CD14-positive monocyte (primary cell): ENCODE results near the gene USP31. TPM values are rescaled to one million over a fixed set of nuclear protein-coding genes. Genes with fewer than 3 reads are reported as not detected.

ENCODE experiments used
- DNase-seq, 3 donors: peaks; one replicate each; pipeline ENCODE4 v3.0.0-alpha.2; 2011 to 2022
- H2AFZ ChIP-seq: 2 replicates; pipeline ENCODE4 v1.6.0; 2012; ENCODE audit warnings: mild to moderate bottlenecking, low read depth, low read length, inconsistent platforms; ENCODE audit not compliant: insufficient read depth, poor library complexity, severe bottlenecking
- H3K27ac ChIP-seq, 2 donors: 1 replicate in 1 of 2; 2 replicates in 1 of 2; pipeline ENCODE4 v1.5.1; 2012 to 2013; ENCODE audit warnings: low read length in 2 of 2, control low read depth in 1 of 2, inconsistent platforms in 1 of 2, low read depth in 1 of 2, mild to moderate bottlenecking in 1 of 2
- H3K27me3 ChIP-seq, 2 donors: one replicate each; pipeline versions ENCODE4 v1.6.0 to v1.6.1; 2011 to 2013; ENCODE audit warnings: low read length in 2 of 2; ENCODE audit not compliant: control insufficient read depth in 2 of 2, insufficient read depth in 2 of 2
- H3K36me3 ChIP-seq, 2 donors: replicated peaks in 1 of 2; 1 replicate in 1 of 2; 2 replicates in 1 of 2; pipeline versions ENCODE4 v1.5.1 to v1.6.1; 2012 to 2013; ENCODE audit warnings: low read length in 2 of 2, control low read depth in 1 of 2, inconsistent platforms in 1 of 2, mild to moderate bottlenecking in 1 of 2; ENCODE audit not compliant: insufficient read depth in 2 of 2, control insufficient read depth in 1 of 2
- H3K4me1 ChIP-seq, 2 donors: 1 replicate in 1 of 2; 2 replicates in 1 of 2; pipeline versions ENCODE4 v1.5.1 to v1.6.1; 2012 to 2013; ENCODE audit warnings: low read length in 2 of 2, control low read depth in 1 of 2, inconsistent platforms in 1 of 2, mild to moderate bottlenecking in 1 of 2, moderate library complexity in 1 of 2; ENCODE audit not compliant: insufficient read depth in 2 of 2, control insufficient read depth in 1 of 2
- H3K4me2 ChIP-seq: replicated peaks from 2 replicates; pipeline ENCODE3; 2012; ENCODE audit warnings: low read length, moderate library complexity, mild to moderate bottlenecking; ENCODE audit not compliant: poor library complexity, severe bottlenecking; ENCODE audit errors: extremely low read depth
- H3K4me3 ChIP-seq, 3 experiments: fragments of 200-600 bp in 1 of 3; sonication (generic) in 1 of 3; replicated peaks in 1 of 3; 1 replicate in 2 of 3; 2 replicates in 1 of 3; pipeline ENCODE4 v1.5.1; 2011 to 2013; ENCODE audit warnings: low read length in 3 of 3, mild to moderate bottlenecking in 3 of 3, control low read depth in 2 of 3, low read depth in 2 of 3, inconsistent platforms in 1 of 3, moderate library complexity in 1 of 3
- H3K79me2 ChIP-seq: 2 replicates; pipeline ENCODE4 v1.6.0; 2012; ENCODE audit warnings: mild to moderate bottlenecking, control low read depth, inconsistent platforms, low read length, moderate library complexity; ENCODE audit not compliant: insufficient read depth
- H3K9ac ChIP-seq: 2 replicates; pipeline ENCODE4 v1.6.0; 2017; ENCODE audit warnings: low read length, mild to moderate bottlenecking; ENCODE audit not compliant: insufficient read depth, poor library complexity, severe bottlenecking
- H3K9me3 ChIP-seq, 2 donors: replicated peaks in 1 of 2; 1 replicate in 1 of 2; 2 replicates in 1 of 2; pipeline versions ENCODE4 v1.5.1 to v1.6.1; 2012 to 2013; ENCODE audit warnings: low read length in 2 of 2, control low read depth in 1 of 2; ENCODE audit not compliant: control insufficient read depth in 1 of 2, insufficient read depth in 1 of 2
- H4K20me1 ChIP-seq: 2 replicates; pipeline ENCODE4 v1.6.0; 2012; ENCODE audit warnings: mild to moderate bottlenecking, low read length, control low read depth, moderate library complexity; ENCODE audit not compliant: insufficient read depth
- H3K27ac Mint-ChIP-seq, 7 donors: one replicate each; pipeline ENCODE4 v1.8.0; 2020; ENCODE audit warnings: mild to moderate bottlenecking in 7 of 7, mixed read lengths in 7 of 7, moderate library complexity in 6 of 7, inconsistent platforms in 2 of 7
- H3K27me3 Mint-ChIP-seq, 3 donors: one replicate each; pipeline ENCODE4 v1.8.0; 2021 to 2022; ENCODE audit warnings: low read depth in 3 of 3, mild to moderate bottlenecking in 3 of 3, mixed read lengths in 3 of 3, moderate library complexity in 3 of 3, inconsistent platforms in 1 of 3
- H3K36me3 Mint-ChIP-seq, 2 donors: one replicate each; pipeline ENCODE4 v1.8.0; 2020; ENCODE audit warnings: mixed read lengths in 2 of 2, inconsistent platforms in 1 of 2, mild to moderate bottlenecking in 1 of 2
- H3K4me1 Mint-ChIP-seq: one replicate; pipeline ENCODE4 v1.8.0; 2020; ENCODE audit warnings: mild to moderate bottlenecking, mixed read lengths
- H3K4me3 Mint-ChIP-seq, 2 donors: one replicate each; pipeline ENCODE4 v1.8.0; 2020; ENCODE audit warnings: mild to moderate bottlenecking in 2 of 2, mixed read lengths in 2 of 2, moderate library complexity in 1 of 2
- H3K9me3 Mint-ChIP-seq, 7 donors: one replicate each; pipeline ENCODE4 v1.8.0; 2020 to 2022; ENCODE audit warnings: mixed read lengths in 7 of 7, mild to moderate bottlenecking in 6 of 7, moderate library complexity in 6 of 7, inconsistent platforms in 2 of 7
- CTCF ChIP-seq: fragments of 200-600 bp; IDR thresholded peaks from one replicate; pipeline ENCODE4 v1.8.0; 2022; ENCODE audit warnings: antibody characterized with exemption, mild to moderate bottlenecking
- WGBS: methylation state at CpG from one replicate; pipeline ENCODE4 v1.1.5; 2013; ENCODE audit warnings: missing lambda C conversion rate; ENCODE audit not compliant: insufficient coverage; 5-methylcytosine and 5-hydroxymethylcytosine counted together
- intact Hi-C, 2 donors: fragments of 100-400 bp; cut with micrococcal nuclease; formaldehyde crosslinking; loops; one replicate each; pipeline versions ENCODE4 v1.15.0 to v1.15.1; 2023
- polyA plus RNA-seq, 3 donors: library from polyadenylated mRNA; depleted of rRNA in 1 of 3; unstranded in 2 of 3; stranded (reverse) in 1 of 3; fragments of 300-500 nt in 2 of 3; fragments of >200 nt in 1 of 3; fragmentation: Illumina TruSeq in 2 of 3; gene quantifications; 1 replicate in 2 of 3; 2 replicates in 1 of 3; pipeline ENCODE4 v1.2.3, GENCODE V29; 2012 to 2021

USP31 gene
- polyA plus RNA-seq, 3 donors = 0.15 to 4.1 (median 0.36) TPM

GRCh38 chr16:23089111-23089510, 60.1 kb downstream of the USP31 start:
- H3K4me3 ChIP-seq = no peak overlapping the region
- no peaks in the 10 kb centered on the region for H3K9me3 ChIP-seq
- H2AFZ ChIP-seq = no peak overlapping the region
- Mint-ChIP-seq H3K4me3 (no peak overlapping the region), H3K4me1 (peaks cover 9% of the 10 kb centered on the region), H3K36me3 (peaks cover 41 to 58% of the 10 kb centered on the region in 2 donors), H3K9me3 (peaks cover 0 to 2% (median 0%) of the 10 kb centered on the region in 7 donors), H3K27me3 (peaks cover 0 to 4% (median 0%) of the 10 kb centered on the region in 3 donors), H3K27ac (no peak overlapping the region)
- WGBS = 94% methylated on average over 8 of the region's 8 CpGs
- no peak overlapping the region for H3K9ac ChIP-seq
- no peak overlapping the region for H3K27ac ChIP-seq
- H3K4me1 ChIP-seq = no peaks in the 10 kb centered on the region
- no peaks in the 10 kb centered on the region for H3K27me3 ChIP-seq
- no peaks in the 10 kb centered on the region for H3K79me2 ChIP-seq
- H4K20me1 ChIP-seq = no peaks in the 10 kb centered on the region
- intact Hi-C loops = no loop called here
- H3K4me2 ChIP-seq = no peak overlapping the region
- TF ChIP-seq CTCF = no peak
- DNase-seq = no peak
- peaks cover 0 to 60% of the 10 kb centered on the region in 2 donors for H3K36me3 ChIP-seq

- peaks cover 44 to 59% of the 10 kb centered on the region in 2 donors for H3K36me3 Mint-ChIP-seq
- no peak overlapping the region for H2AFZ ChIP-seq
- intact Hi-C loops = no loop called here
- no peaks in the 10 kb centered on the region for H3K4me1 ChIP-seq
- DNase-seq = no peak
- H3K4me3 ChIP-seq = no peak overlapping the region
- H4K20me1 ChIP-seq = no peaks in the 10 kb centered on the region
- H3K9ac ChIP-seq = no peak overlapping the region
- H3K36me3 ChIP-seq = peaks cover 0 to 54% of the 10 kb centered on the region in 2 donors
- H3K27ac Mint-ChIP-seq = peak overlapping the region in 1 of 7 donors; percentile 19
- H3K4me2 ChIP-seq = no peak overlapping the region
- no peaks in the 10 kb centered on the region for H3K79me2 ChIP-seq
- H3K27me3 ChIP-seq = no peaks in the 10 kb centered on the region
- no peak for TF ChIP-seq CTCF
- H3K4me1 Mint-ChIP-seq = peaks cover 9% of the 10 kb centered on the region
- no peak overlapping the region for H3K27ac ChIP-seq
- H3K4me3 Mint-ChIP-seq = no peak overlapping the region
- peaks cover 0 to 3% (median 0%) of the 10 kb centered on the region in 7 donors for H3K9me3 Mint-ChIP-seq
- H3K9me3 ChIP-seq = no peaks in the 10 kb centered on the region
- 100% methylated on average over 2 of the region's 4 CpGs for WGBS
- peaks cover 0 to 4% (median 0%) of the 10 kb centered on the region in 3 donors for H3K27me3 Mint-ChIP-seq
Observed at GRCh38 chr16:23088018-23088417, 61.2 kb downstream of the USP31 start.
